PC-9 (cell line): ENCODE data around the gene NINL. TPM values are rescaled to one million over a fixed set of nuclear protein-coding genes. Genes with fewer than 3 reads are reported as not detected.

ENCODE experiments used
- BruUV-seq: library from RNA; stranded (reverse); fragments of 400-500 nt; replicated peaks from 2 replicates; lab custom pipeline; 2021; lab: Mats Ljungman, UMichigan
- CTCF ChIA-PET: fragments of 300-600 bp; sonication (Branson Sonifier 250); formaldehyde crosslinking; loops from one replicate; lab custom pipeline; 2022; ENCODE audit warnings: antibody characterized with exemption; lab: Charles Lee
- POLR2A ChIA-PET: fragments of 300-600 bp; sonication (Branson Sonifier 250); formaldehyde crosslinking; loops from one replicate; lab custom pipeline; 2022; ENCODE audit warnings: antibody characterized with exemption; ENCODE audit not compliant: unreplicated experiment; lab: Charles Lee
- DNase-seq, 2 experiments: peaks; one replicate each; pipeline versions ENCODE4 v3.0.0 to v3.0.0-alpha.2; 2015 to 2022; ENCODE audit warnings: mixed read lengths in 1 of 2
- H2AFZ ChIP-seq: fragments of 200-600 bp; sonication (generic); 2 replicates; pipeline ENCODE4 v1.8.1; 2017; ENCODE audit warnings: antibody characterized with exemption
- H3F3A ChIP-seq: fragments of 200-600 bp; sonication (generic); 2 replicates; pipeline ENCODE4 v1.8.1; 2017; ENCODE audit warnings: antibody characterized with exemption, mild to moderate bottlenecking, low read depth; ENCODE audit not compliant: insufficient read depth
- H3K27ac ChIP-seq: fragments of 200-600 bp; sonication (generic); 2 replicates; pipeline ENCODE4 v1.6.1; 2016; ENCODE audit warnings: mixed run types
- H3K27me3 ChIP-seq: fragments of 200-600 bp; sonication (generic); 2 replicates; pipeline ENCODE4 v1.6.1; 2016; ENCODE audit warnings: low read depth, mixed run types; ENCODE audit not compliant: insufficient read depth
- H3K36me3 ChIP-seq: fragments of 200-600 bp; sonication (generic); 2 replicates; pipeline ENCODE4 v1.6.1; 2016; ENCODE audit warnings: low read depth, mixed run types
- H3K4me1 ChIP-seq: fragments of 200-600 bp; sonication (generic); replicated peaks from 2 replicates; pipeline ENCODE4 v1.6.1; 2016; ENCODE audit warnings: mixed run types; ENCODE audit not compliant: insufficient read depth
- H3K4me2 ChIP-seq: fragments of 200-600 bp; sonication (generic); 2 replicates; pipeline ENCODE4 v1.6.1; 2017; ENCODE audit warnings: mixed run types
- H3K4me3 ChIP-seq: fragments of 200-600 bp; sonication (generic); 2 replicates; pipeline ENCODE4 v1.6.1; 2016; ENCODE audit warnings: mixed run types
- H3K79me2 ChIP-seq: fragments of 200-600 bp; sonication (generic); 2 replicates; pipeline ENCODE4 v1.6.1; 2017; ENCODE audit warnings: low read depth, mixed run types
- H3K9me2 ChIP-seq: fragments of 200-600 bp; sonication (generic); 2 replicates; pipeline ENCODE4 v1.8.1; 2017; ENCODE audit warnings: mild to moderate bottlenecking; ENCODE audit not compliant: insufficient read depth
- H3K9me3 ChIP-seq: fragments of 200-600 bp; sonication (generic); 2 replicates; pipeline ENCODE4 v1.8.1; 2016; ENCODE audit warnings: low read depth; ENCODE audit not compliant: insufficient read depth
- H4K20me1 ChIP-seq: fragments of 200-600 bp; sonication (generic); 2 replicates; pipeline ENCODE4 v1.8.1; 2017; ENCODE audit not compliant: insufficient read depth
- CTCF ChIP-seq: fragments of 200-600 bp; sonication (generic); conservative IDR thresholded peaks from 2 replicates; pipeline ENCODE4 v1.6.1; 2017; ENCODE audit warnings: mixed run types, antibody characterized with exemption, mild to moderate bottlenecking, moderate library complexity
- EZH2 ChIP-seq: fragments of 200-600 bp; sonication (generic); IDR thresholded peaks from 2 replicates; pipeline ENCODE4 v1.8.0; 2017; ENCODE audit warnings: antibody characterized with exemption, low read depth
- intact Hi-C: fragments of 100-400 bp; cut with micrococcal nuclease; formaldehyde crosslinking; loops from one replicate; pipeline ENCODE4 v1.10.0; 2022; ENCODE audit not compliant: unreplicated experiment
- total RNA-seq: library from RNA; stranded (reverse); gene quantifications from 2 replicates; pipeline ENCODE4 v1.2.3, GENCODE V29; 2021

NINL gene
- total RNA-seq, 1 experiment from 2014 or later = 19.6 TPM

GRCh38 chr20:25573288-25574251, 11.8 kb downstream of the NINL start:
- no peaks in the 10 kb centered on the region for H3K9me3 ChIP-seq
- H3K36me3 ChIP-seq = no peaks in the 10 kb centered on the region
- intact Hi-C loops = no loop called here
- H3F3A ChIP-seq = no peaks in the 10 kb centered on the region
- H2AFZ ChIP-seq = no peak overlapping the region
- CTCF ChIA-PET = interaction anchor here (0.6 kb wide), 1 partner anchor 331 kb away, joined by 3 read pairs; no protein-coding TSS in a partner anchor
- no peak for DNase-seq
- H3K4me1 ChIP-seq = no peaks in the 10 kb centered on the region
- POLR2A ChIA-PET = no interaction called here
- no peaks in the 10 kb centered on the region for H4K20me1 ChIP-seq
- H3K4me3 ChIP-seq = no peak overlapping the region
- H3K9me2 ChIP-seq = no peaks in the 10 kb centered on the region
- no peaks in the 10 kb centered on the region for H3K79me2 ChIP-seq
- H3K27me3 ChIP-seq = no peaks in the 10 kb centered on the region
- no TSS peak for BruUV-seq
- no peak overlapping the region for H3K4me2 ChIP-seq
- H3K27ac ChIP-seq = no peak overlapping the region
- TF ChIP-seq EZH2 (no peak), CTCF (no peak)

GRCh38 chr20:25571817-25572216, 13.5 kb downstream of the NINL start:
- ChIA-PET CTCF (no interaction called here), POLR2A (no interaction called here)
- H3K36me3 ChIP-seq = no peaks in the 10 kb centered on the region
- no peak for DNase-seq
- no peaks in the 10 kb centered on the region for H3K27me3 ChIP-seq
- H3K4me3 ChIP-seq = no peak overlapping the region
- H3F3A ChIP-seq = no peaks in the 10 kb centered on the region
- no peaks in the 10 kb centered on the region for H3K79me2 ChIP-seq
- no peaks in the 10 kb centered on the region for H3K4me1 ChIP-seq
- no peak overlapping the region for H3K27ac ChIP-seq
- H2AFZ ChIP-seq = no peak overlapping the region
- BruUV-seq = no TSS peak
- intact Hi-C loops = no loop called here
- H3K9me3 ChIP-seq = no peaks in the 10 kb centered on the region
- no peaks in the 10 kb centered on the region for H3K9me2 ChIP-seq
- no peak for TF ChIP-seq CTCF
- TF ChIP-seq EZH2 = no peak
- H3K4me2 ChIP-seq = no peak overlapping the region
- H4K20me1 ChIP-seq = no peaks in the 10 kb centered on the region

- intact Hi-C loops = no loop called here
- no TSS peak for BruUV-seq
- CTCF ChIA-PET = no interaction called here
These were observed 14.1 kb downstream of the NINL start for GRCh38 chr20:25571240-25571639.

More at GRCh38 chr20:25571240-25571639, 14.1 kb downstream of the NINL start:
- Histone ChIP-seq H3K4me3 (no peak overlapping the region), H3K9me2 (no peaks in the 10 kb centered on the region), H3K27me3 (no peaks in the 10 kb centered on the region), H2AFZ (no peak overlapping the region), H3K9me3 (no peaks in the 10 kb centered on the region), H3K79me2 (no peaks in the 10 kb centered on the region), H3K36me3 (no peaks in the 10 kb centered on the region), H3K4me1 (no peaks in the 10 kb centered on the region), H4K20me1 (no peaks in the 10 kb centered on the region), H3F3A (no peaks in the 10 kb centered on the region), H3K27ac (no peak overlapping the region), H3K4me2 (no peak overlapping the region)
- DNase-seq = no peak
- POLR2A ChIA-PET = no interaction called here
- no peak for TF ChIP-seq EZH2
- no peak for TF ChIP-seq CTCF
